Keratinocyte (primary cell): ENCODE data around the gene C2orf80. TPM values are rescaled to one million over a fixed set of nuclear protein-coding genes. Genes with fewer than 3 reads are reported as not detected.
A peak's percentile ranks its signal among the peaks of the same experiment; 100 is the strongest.

Experiments used
- DNase-seq: peaks from one replicate; pipeline ENCODE4 v3.0.0-alpha.2; 2011; ENCODE audit warnings: low read depth, missing footprints, low spot score
- FAIRE-seq: peaks from 2 replicates; lab custom pipeline; 2011; peaks lifted over from hg19 to GRCh38; lab: Jason Lieb, UNC
- H2AFZ ChIP-seq: 2 replicates; pipeline ENCODE4 v1.6.0; 2012; ENCODE audit warnings: low read length, control low read depth, inconsistent platforms; ENCODE audit not compliant: control insufficient read depth
- H3K27ac ChIP-seq: 2 replicates; pipeline ENCODE4 v1.5.1; 2011; ENCODE audit warnings: low read length; ENCODE audit not compliant: control insufficient read depth, insufficient read depth
- H3K27me3 ChIP-seq: 3 replicates; pipeline ENCODE4 v1.6.0; 2011; ENCODE audit warnings: low read length; ENCODE audit not compliant: control insufficient read depth, insufficient read depth; ENCODE audit errors: extremely low read depth
- H3K36me3 ChIP-seq, 2 experiments: 2 replicates in 1 of 2; 3 replicates in 1 of 2; pipeline ENCODE4 v1.5.1; 2011; ENCODE audit warnings: low read length in 2 of 2, mild to moderate bottlenecking in 1 of 2; ENCODE audit not compliant: control insufficient read depth in 2 of 2, insufficient read depth in 2 of 2; ENCODE audit errors: extremely low read depth in 1 of 2
- H3K4me1 ChIP-seq: 3 replicates; pipeline ENCODE4 v1.5.1; 2011; ENCODE audit warnings: low read length; ENCODE audit not compliant: control insufficient read depth, insufficient read depth; ENCODE audit errors: extremely low read depth
- H3K4me2 ChIP-seq: 3 replicates; pipeline ENCODE4 v1.6.0; 2011; ENCODE audit warnings: low read depth, low read length; ENCODE audit not compliant: control insufficient read depth, insufficient read depth; ENCODE audit errors: extremely low read depth
- H3K4me3 ChIP-seq, 3 experiments: fragments of 200-600 bp in 1 of 3; sonication (generic) in 1 of 3; 2 replicates in 2 of 3; 3 replicates in 1 of 3; pipeline ENCODE4 v1.5.1; 2011 to 2016; ENCODE audit warnings: low read length in 3 of 3, mild to moderate bottlenecking in 3 of 3, control low read depth in 2 of 3, inconsistent platforms in 1 of 3, low read depth in 1 of 3, mixed read lengths in 1 of 3, mixed run types in 1 of 3, moderate library complexity in 1 of 3; ENCODE audit not compliant: control insufficient read depth in 2 of 3, insufficient read depth in 2 of 3; ENCODE audit errors: extremely low read depth in 1 of 3
- H3K79me2 ChIP-seq: 2 replicates; pipeline ENCODE4 v1.6.0; 2012; ENCODE audit warnings: low read length; ENCODE audit not compliant: control insufficient read depth, insufficient read depth
- H3K9ac ChIP-seq: 3 replicates; pipeline ENCODE4 v1.6.0; 2011; ENCODE audit warnings: low read length; ENCODE audit not compliant: control insufficient read depth, insufficient read depth; ENCODE audit errors: extremely low read depth
- H3K9me1 ChIP-seq: 3 replicates; pipeline ENCODE4 v1.6.0; 2011; ENCODE audit warnings: low read length; ENCODE audit not compliant: control insufficient read depth, insufficient read depth; ENCODE audit errors: extremely low read depth
- H3K9me3 ChIP-seq: 2 replicates; pipeline ENCODE4 v1.5.1; 2012; ENCODE audit warnings: low read depth, low read length; ENCODE audit not compliant: control insufficient read depth
- H4K20me1 ChIP-seq: 3 replicates; pipeline ENCODE4 v1.6.0; 2011; ENCODE audit warnings: low read length; ENCODE audit not compliant: control insufficient read depth, insufficient read depth; ENCODE audit errors: extremely low read depth
- EZH2 ChIP-seq: IDR thresholded peaks from one replicate; pipeline ENCODE4 v1.6.1; 2012; ENCODE audit warnings: inconsistent platforms, mild to moderate bottlenecking, low read length, moderate library complexity
- dilution Hi-C: fragments of 300-500 bp; cut with MboI; formaldehyde crosslinking; loops from one replicate; pipeline ENCODE4 v1.7.0; 2020; ENCODE audit warnings: low sequenced_read_pairs; ENCODE audit not compliant: extremely low pct_ligation_motif_present
- polyA plus RNA-seq, 5 experiments: library from polyadenylated mRNA; depleted of rRNA in 3 of 5; stranded (reverse) in 3 of 5; stranded (forward) in 1 of 5; unstranded in 1 of 5; fragments of >200 nt; gene quantifications; 1 replicate in 1 of 5; 2 replicates in 3 of 5; 3 replicates in 1 of 5; pipeline versions ENCODE4 v1.2.1 to v1.2.3, GENCODE V29; 2011 to 2012; ENCODE audit warnings: missing spikeins in 2 of 5, low read depth in 1 of 5, low replicate concordance in 1 of 5
- TF ChIP-seq, protein P1 (sequence below), 3 experiments: IDR thresholded peaks in 1 of 3; conservative IDR thresholded peaks in 1 of 3; optimal IDR thresholded peaks in 1 of 3; 2 replicates in 2 of 3; 3 replicates in 1 of 3; pipeline versions ENCODE3 to v1.5.1; 2011; ENCODE audit warnings: low read length in 3 of 3, mild to moderate bottlenecking in 3 of 3, moderate library complexity in 2 of 3, control low read depth in 1 of 3, inconsistent platforms in 1 of 3; ENCODE audit not compliant: insufficient read depth in 2 of 3; ENCODE audit errors: extremely low read depth in 1 of 3

C2orf80 gene
- polyA plus RNA-seq, 1 donor (not counting 4 experiments of a cell fraction or from before 2014, with no cell fraction given): not detected

DNA sequence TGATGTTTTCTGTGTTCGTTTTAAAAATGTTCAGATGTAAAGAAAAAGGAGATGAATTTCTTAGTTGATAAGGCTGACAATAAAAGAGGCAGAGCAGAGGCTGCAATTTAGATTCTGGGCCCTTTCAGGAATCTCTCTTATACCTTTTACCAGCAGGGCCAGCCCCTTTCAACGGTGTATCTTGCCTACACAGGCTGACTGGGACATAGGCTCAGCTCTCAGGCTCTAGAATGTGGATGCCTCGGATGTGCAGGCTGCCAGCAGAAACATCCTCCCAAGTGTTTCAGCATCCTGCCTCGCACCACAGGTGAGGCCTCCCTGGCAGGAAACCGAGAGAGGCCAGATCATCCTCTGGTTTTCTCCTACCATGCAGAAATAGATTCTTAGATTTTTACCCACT is 3.4 kb downstream of the C2orf80 start:
- Histone ChIP-seq H3K4me3 (no peak overlapping the region), H3K9ac (no peak overlapping the region), H3K9me3 (no peaks in the 10 kb centered on the region), H3K9me1 (no peaks in the 10 kb centered on the region), H3K4me1 (no peaks in the 10 kb centered on the region), H3K36me3 (no peaks in the 10 kb centered on the region), H3K27me3 (peaks cover 8% of the 10 kb centered on the region), H4K20me1 (no peaks in the 10 kb centered on the region), H3K27ac (no peak overlapping the region), H3K4me2 (no peak overlapping the region), H3K79me2 (no peaks in the 10 kb centered on the region), H2AFZ (no peak overlapping the region)
- FAIRE-seq: no peak
- dilution Hi-C loops: no loop called here
- no peak for TF ChIP-seq EZH2
- TF ChIP-seq, protein P1, sequence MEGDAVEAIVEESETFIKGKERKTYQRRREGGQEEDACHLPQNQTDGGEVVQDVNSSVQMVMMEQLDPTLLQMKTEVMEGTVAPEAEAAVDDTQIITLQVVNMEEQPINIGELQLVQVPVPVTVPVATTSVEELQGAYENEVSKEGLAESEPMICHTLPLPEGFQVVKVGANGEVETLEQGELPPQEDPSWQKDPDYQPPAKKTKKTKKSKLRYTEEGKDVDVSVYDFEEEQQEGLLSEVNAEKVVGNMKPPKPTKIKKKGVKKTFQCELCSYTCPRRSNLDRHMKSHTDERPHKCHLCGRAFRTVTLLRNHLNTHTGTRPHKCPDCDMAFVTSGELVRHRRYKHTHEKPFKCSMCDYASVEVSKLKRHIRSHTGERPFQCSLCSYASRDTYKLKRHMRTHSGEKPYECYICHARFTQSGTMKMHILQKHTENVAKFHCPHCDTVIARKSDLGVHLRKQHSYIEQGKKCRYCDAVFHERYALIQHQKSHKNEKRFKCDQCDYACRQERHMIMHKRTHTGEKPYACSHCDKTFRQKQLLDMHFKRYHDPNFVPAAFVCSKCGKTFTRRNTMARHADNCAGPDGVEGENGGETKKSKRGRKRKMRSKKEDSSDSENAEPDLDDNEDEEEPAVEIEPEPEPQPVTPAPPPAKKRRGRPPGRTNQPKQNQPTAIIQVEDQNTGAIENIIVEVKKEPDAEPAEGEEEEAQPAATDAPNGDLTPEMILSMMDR (optimal IDR thresholded peaks at IDR 0.05 in 1 of 3, IDR thresholded peaks at IDR 0.05 in 1 of 3, conservative IDR thresholded peaks at IDR 0.05 in 1 of 3; ENCODE audit: extremely low read depth in 1 of 3, insufficient read depth in 2 of 3, low read length in 3 of 3): no peak
- no peak for DNase-seq

DNA sequence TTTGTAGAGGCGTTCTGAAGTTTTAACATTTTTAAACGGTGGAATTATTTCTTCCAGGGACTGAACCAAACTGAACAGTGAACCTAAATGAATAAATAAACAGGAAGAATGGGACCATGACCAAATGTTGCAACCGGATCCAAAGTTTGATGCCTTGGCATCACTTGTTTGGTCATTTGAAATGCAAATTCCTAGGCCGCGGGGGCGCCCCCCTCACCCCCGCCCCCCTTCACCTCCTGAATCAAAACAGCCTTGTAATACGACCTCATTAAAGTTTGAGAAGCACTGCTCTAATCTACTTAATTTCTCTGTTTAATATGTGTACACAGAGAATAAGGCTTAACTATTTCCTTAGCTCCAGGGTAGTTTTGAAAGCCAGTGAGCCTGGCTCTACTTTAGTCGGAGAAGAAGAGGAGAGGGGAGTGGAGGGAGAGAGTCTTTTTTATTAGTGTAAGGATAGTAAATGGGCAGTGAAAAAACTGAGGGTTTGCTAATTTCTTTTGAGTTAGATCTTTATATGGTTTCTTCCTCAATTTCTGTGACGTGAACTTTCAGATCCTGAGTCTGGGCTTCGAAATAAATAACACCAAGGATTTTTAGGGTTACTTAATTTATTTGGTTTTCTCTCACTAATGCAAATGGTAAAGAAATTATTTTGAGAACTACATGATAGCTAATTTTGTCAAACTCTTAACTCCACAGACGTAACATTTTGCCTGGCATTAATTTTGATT is 5.7 kb downstream of the C2orf80 start:
- Histone ChIP-seq H3K27ac (no peak overlapping the region), H3K79me2 (no peaks in the 10 kb centered on the region), H3K4me1 (no peaks in the 10 kb centered on the region), H3K27me3 (peaks cover 8% of the 10 kb centered on the region), H4K20me1 (no peaks in the 10 kb centered on the region), H3K36me3 (no peaks in the 10 kb centered on the region), H3K9me1 (no peaks in the 10 kb centered on the region), H2AFZ (no peak overlapping the region), H3K9ac (no peak overlapping the region), H3K4me3 (no peak overlapping the region), H3K4me2 (peak overlapping the region; percentile 12), H3K9me3 (no peaks in the 10 kb centered on the region)
- dilution Hi-C loops: no loop called here
- TF ChIP-seq, protein P1 (optimal IDR thresholded peaks at IDR 0.05 in 1 of 3, IDR thresholded peaks at IDR 0.05 in 1 of 3, conservative IDR thresholded peaks at IDR 0.05 in 1 of 3; ENCODE audit: extremely low read depth in 1 of 3, insufficient read depth in 2 of 3, low read length in 3 of 3): no peak
- no peak for TF ChIP-seq EZH2
- no peak for FAIRE-seq
- no peak for DNase-seq
